ENCODE results near the gene HOXA10.

HOXA10 gene

DNA sequence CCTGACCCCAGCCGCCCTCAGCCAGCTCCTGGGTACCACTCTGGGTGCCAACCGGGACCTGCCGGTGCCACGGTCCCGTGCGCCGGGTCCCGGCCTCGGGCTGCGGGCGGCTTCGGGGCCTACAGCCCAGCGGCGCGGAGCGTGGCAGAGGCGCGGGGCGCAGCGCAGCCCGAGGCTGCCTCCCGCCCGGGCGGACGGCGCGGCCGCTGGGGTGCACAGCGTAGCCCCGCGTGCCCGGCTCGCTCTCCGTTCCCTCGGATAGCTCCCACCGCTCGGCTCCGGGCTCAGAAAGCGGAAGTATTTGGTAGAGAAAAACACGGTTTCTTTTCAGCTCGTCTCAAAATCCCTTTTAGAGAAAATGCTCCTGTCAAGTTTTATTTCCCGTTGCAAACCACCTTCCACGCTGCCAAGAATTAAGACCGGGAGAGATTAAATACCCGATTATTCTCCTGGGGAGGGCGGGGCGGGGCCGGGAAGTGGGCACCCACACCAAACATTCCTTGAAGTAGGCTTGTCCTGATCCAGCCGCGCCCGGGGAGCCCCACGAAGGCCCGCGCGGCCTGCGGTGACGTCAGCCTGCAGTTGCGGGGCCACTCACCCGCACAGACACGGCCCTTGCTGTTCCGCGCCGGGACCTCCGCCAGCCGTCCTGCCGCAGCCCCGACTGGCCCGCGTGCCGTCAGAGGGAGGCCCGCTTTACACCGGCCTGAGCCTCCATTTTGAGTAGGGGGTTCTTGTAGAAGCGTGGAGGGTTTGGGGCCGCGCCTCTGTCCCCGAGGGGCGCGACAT lies 18.6 kb upstream of the HOXA10 start:
- in situ Hi-C loops (cut with MboI; ENCODE audit: low sequenced_read_pairs), result loop anchor here (25.0 kb wide), 1 partner anchor 830 kb away; no protein-coding TSS in a partner anchor

DNA sequence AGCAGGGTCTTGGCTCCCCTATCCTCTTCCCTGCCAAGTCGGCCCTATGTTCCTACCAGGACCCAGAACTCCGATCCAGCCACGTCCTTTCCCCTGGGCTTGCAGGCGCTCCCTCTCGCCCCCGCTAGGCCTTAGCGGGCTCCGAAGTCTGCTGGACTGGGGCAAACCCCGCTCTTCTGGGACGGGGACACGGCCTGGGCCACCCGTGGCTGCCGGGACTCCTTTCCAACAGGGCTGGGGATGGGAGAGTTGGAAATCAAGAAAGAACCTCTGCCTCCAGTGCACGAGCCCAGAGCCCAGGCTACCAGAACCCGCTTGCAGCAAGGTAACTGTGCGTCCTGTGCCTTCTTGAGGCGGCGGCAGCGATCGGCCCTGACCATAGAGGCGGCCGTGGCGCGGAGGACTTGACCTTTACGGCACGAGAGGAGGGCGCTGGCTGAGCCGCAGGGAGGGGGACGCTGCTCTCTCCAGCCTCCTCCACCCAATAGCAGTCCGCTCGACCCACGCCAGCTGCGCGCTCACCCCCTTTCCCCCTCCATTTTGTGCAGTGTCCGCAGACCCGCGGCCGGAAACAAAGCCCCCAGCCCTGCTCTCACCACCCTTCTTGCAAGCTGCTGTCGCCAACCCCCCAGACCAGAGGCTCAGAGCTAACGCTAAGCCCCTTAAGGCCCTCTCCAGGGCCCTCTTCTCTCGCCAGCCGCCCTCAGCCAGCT lies 17.9 kb upstream of the HOXA10 start:
- in situ Hi-C loops (cut with MboI; ENCODE audit: low sequenced_read_pairs), result loop anchor here (25.0 kb wide), 1 partner anchor 830 kb away; no protein-coding TSS in a partner anchor

DNA sequence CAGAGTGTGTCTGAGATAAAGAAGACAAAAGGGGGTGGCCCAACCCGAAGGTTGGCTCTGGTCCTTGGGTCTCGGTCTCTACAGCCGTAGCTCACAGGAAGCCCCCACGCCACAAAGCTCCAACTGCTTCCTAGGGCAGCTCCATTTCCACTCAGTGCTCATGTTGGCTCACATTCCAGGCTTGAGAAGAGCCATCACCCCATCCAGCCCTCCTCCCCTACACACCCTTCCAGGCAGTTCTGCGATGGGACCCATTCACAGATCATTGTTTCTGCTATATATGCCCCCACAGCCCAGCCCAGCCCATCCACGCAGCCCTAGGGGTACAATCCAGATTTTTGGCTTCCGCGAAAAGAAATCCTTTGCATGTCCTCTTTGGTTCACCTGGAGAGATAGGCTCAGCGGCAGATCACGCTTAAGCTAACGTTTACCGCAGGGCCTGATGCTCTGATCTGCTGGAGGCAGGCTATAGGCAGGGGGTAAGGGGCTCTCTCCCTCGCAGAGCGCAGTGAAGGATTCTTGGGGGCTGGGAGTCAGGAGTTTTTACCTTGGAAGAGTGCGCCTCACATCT lies 17.1 kb upstream of the HOXA10 start:
- in situ Hi-C loops (cut with MboI; ENCODE audit: low sequenced_read_pairs), result loop anchor here (25.0 kb wide), 1 partner anchor 829 kb away; no protein-coding TSS in a partner anchor

DNA sequence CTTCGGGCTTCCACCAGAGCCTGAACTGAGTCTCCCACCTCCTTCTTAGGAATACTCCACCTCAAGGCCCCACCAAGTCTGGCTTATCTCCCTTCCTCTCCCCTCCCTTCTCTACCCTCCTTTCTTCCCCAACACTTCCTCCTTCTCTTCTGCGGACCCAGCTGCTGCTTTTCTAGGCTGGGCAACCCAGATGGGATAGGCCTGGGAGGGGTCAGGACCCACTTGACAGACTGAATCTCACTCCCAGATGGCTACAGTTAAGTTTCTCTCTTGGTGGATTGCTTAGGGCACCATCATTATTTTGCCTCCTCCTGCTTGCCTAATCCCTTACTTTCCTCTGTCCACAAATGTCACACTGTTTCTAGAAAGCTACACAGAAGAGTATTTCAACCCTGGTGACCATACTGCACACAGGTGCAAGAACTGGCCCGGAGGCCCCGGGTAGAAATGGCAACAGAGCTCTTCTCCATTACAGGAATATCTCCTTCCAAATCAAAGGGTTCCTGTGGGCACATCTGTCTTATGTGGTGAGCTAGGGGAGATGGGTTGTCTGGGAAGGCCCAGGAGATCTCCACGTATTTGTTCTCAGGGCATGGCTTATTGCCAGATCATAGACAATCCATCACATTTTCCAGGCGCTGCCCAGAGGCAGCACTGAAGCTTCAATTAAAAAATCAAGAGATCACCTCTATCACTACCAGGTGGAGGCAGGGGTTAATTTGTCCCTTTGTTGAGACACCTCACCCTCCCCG lies 16.1 kb upstream of the HOXA10 start:
- in situ Hi-C loops (cut with MboI; ENCODE audit: low sequenced_read_pairs), result loop anchor here (25.0 kb wide), 1 partner anchor 828 kb away; no protein-coding TSS in a partner anchor

DNA sequence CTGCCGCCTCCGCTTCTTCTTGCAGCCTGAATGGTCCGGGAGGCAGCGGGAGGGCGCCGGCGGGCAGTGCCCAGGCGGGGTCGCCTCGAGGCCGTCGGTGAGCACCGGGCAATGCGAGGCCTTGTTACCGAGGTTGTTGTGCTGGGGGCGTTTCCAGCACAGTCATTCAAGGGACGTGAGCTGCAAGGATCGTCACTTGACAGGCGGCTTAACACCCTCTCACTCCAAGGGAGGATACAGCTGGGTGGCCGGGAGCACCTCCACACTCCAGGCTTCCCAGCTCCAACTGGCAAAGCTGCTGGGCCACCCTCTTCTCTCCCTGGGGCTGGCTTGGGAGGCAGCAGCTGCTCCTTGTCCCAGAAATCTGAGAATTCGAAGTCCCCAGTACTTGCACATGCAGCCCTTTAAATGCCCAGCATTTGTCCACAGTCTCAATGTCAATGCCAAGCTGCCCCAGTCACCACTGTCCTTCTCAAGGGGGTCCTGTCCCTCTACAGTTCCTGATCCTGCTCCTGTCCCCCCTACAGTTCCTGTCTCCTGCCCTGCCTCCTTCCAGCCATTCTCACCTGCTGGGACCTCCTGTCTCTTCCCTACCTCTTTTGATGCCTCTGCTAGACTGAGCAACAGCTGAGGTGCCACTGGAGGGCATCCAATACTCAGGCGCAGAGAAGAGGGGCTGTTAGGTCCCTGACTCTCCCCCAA lies 15.3 kb upstream of the HOXA10 start:
- in situ Hi-C loops (cut with MboI; ENCODE audit: low sequenced_read_pairs), result loop anchor here (25.0 kb wide), 1 partner anchor 827 kb away; no protein-coding TSS in a partner anchor

DNA sequence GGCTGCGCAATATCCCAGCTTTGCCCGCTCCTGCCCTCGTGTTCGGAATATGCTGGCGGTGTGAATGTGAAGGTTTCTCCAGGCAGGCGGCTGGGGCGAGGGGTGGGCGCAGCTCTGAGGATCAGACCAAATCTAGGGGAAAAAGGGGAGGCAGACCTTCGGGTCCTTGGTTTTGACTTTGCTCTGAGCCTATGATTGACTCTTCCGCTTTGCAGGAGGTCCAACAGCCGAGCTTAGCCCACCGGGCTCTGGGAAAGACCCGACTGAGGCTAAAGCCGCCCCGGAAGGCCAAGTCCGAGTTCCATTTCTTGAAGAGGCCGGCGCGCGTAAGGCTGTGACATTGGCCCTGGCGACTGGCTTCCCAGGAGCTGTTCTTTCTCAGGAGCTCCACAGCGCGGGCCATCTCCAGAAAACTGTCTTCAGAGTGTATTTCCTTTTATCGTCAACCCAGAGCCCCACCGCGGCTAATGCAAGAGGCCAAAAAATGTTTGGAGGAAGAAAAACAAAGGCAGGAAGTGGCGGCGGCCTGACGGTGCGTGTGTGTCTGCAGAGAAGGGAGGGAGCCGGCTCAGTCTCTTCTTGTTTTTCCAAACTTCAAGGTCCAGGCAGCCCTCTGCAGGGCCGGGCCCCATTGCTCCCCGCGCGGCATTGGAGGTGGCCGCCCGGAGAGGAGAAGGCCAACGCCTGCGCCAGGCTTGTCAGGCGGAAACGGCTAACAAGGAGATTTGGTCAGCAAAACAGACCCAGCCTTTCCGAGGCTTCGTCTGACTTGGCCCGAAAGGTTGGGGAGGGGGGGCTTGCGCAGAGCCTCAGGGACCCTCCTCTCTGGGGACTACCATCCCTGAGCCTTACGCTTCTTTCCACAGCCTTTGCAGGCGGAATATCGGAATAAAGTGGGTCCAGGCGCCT lies 14.5 kb upstream of the HOXA10 start:
- in situ Hi-C loops (cut with MboI; ENCODE audit: low sequenced_read_pairs), result loop anchor here (25.0 kb wide), 1 partner anchor 826 kb away; no protein-coding TSS in a partner anchor

DNA sequence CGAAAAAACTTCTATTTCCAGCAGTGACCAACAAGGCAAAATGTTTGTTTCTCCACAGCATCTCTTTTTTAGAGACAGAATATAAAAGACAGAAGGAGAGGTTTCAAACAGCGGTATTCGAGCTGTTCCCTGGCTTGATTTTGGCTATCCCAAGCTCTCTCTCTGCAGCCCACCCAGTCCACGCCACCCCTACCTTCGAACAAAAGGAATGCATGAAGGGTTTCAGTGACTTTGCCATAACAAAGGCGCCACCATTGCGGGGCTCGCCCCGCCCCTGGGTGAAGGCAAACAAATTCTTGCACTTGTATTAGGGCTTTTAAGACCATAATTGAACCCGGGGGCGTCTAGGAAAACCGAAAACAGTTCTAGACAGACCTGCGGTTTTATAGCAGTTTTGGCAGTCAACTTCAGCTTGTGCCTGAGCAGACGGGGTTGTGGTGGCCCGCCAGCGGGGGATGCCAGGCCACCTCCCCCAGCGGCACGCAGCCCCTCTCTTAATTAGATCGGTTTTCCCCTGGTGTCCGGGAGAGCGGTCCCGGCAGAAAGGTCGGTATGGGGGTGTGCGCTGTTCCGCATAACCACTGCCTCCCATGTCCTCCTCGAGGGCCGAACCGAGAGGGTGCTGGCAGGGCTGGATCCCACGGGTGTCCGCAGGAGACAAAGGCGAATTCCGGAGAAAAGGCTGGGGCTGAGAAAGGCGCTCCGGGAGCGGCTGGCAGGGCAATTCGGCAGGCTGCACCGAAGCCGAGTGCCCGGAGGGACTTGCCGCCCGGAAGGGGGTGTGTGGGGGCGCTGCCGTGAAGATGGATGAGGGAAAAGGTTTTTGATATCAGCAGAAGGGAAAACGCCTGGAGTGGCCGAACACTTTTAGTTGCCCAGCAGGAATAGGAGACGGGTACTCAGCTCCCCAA lies 13.6 kb upstream of the HOXA10 start:
- in situ Hi-C loops (cut with MboI; ENCODE audit: low sequenced_read_pairs), result loop anchor here (25.0 kb wide), 1 partner anchor 825 kb away; no protein-coding TSS in a partner anchor

DNA sequence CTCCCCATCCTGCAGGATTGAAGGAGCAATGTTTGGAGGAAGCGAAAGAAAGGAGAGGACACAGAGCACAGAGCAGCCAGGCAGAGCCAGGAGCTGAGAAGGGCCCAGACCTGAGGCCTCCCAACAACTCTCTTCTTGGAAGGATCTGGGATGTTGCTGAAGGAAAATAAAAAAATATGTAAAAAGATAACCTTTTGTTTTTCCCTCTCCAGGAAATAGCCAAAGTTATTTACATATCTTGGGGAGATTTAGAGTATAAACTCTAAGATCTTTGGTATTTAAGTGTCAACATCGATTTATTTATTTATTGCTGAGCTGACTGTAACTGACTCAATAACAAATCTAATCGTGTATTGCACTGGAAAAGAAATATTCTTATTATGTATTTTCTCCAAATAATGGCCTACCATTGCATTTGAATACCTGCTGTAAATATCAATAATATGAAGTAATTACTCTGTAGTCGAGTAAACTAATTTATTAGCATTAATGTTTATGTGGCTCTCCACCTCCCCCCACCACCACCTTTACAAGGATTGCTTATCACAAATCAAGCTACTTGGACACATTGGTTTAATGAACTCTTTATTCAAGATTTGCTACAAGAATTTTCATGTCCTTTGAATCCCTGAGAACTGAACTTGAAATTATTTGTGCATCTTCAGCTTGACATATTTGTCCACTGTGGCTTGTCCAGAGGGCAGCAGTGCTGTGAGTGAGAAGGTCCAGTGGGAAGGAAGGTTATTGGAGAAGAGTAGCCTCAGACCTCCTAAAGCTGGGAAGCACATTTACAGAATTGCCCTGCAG lies 12.8 kb upstream of the HOXA10 start:
- in situ Hi-C loops (cut with MboI; ENCODE audit: low sequenced_read_pairs), result loop anchor here (25.0 kb wide), 1 partner anchor 825 kb away; no protein-coding TSS in a partner anchor

DNA sequence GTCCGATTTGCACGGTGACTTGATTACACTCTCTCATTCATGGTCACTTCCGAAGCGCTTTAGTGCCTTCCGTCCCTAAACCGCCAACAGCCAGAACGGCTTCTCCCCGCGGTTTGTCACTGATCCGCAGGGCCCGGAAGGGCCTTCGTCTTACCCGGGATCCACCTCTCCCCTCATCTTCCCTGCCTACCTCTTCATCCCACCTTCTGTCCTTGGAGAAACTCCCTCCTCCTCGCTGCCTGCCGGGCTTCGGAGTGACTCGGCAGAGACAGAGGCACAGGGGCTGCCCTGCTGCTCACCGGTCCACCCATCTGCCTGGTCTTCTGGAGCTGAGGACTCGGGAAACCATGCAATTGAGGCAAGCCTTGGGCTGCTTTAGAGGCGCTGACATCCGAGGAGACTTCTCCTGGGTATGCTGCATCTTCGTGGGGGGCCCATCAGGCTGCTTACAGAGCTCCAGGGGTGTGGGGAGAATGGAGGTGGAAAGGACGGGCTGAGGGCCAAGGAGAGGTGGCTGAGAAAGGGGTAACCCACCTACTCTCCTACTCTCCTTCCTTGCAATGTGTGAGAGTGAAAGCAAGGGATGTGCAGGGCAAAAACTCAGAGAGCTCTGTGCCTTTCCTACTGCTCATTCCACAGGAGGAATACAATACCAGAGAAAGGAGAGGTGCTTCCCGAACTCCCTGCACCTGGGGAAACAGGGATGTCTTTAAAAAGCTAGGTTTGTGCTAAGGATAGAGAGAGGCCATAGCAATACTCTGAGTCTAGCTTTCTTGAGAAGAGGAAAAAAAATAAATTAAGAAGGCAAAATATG lies 11.9 kb upstream of the HOXA10 start:
- in situ Hi-C loops (cut with MboI; ENCODE audit: low sequenced_read_pairs), result loop anchor here (25.0 kb wide), 1 partner anchor 824 kb away; no protein-coding TSS in a partner anchor

DNA sequence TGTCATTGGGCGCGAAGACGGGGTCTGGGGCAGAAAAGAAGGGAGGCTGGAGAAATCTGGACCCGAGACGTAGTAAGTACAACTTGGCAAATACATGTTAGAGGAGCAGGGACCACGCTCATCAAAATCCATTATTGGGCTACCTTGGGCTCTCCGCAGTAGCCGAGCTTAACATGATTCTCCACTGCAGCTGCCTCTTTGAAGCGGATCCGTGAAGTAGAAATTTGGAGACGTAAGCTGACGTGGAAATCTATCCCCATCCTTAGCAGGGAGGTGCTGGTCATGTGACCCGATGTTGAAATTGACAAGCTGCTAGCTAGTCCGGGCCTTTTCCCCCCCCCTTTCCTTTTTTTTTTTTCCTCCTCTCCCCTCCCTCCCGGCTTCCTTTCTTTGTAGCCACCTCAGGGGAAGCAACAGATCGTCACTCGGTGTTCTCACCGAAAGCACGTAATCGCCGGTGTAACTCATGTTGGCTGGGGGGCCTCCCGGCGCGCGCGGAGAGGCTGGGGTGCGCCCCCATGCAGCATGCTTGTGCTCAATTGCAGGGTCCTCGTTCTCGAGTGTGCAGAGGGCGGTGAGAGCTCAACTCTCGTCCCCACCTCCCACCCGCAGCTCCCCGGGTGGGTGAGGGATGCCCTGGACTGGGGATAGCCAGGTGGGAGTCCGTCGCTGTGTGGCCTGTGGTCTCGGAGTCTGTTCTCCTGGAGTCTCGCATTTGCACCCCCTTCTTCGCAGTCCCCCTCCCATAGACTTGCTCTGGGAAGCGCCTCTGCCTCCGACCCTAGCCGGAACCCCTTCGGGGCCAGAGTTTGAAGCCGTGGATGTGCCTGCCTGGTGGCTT lies 11.1 kb upstream of the HOXA10 start, which contains the start of gene HOXA11:
TSS of gene HOXA11 (minus strand) at position 220 of the 841 bp plus-strand sequence. CDS start at position 132, 88 bp downstream.
- in situ Hi-C loops (cut with MboI; ENCODE audit: low sequenced_read_pairs), result loop anchor here (25.0 kb wide), 1 partner anchor 823 kb away; no protein-coding TSS in a partner anchor

DNA sequence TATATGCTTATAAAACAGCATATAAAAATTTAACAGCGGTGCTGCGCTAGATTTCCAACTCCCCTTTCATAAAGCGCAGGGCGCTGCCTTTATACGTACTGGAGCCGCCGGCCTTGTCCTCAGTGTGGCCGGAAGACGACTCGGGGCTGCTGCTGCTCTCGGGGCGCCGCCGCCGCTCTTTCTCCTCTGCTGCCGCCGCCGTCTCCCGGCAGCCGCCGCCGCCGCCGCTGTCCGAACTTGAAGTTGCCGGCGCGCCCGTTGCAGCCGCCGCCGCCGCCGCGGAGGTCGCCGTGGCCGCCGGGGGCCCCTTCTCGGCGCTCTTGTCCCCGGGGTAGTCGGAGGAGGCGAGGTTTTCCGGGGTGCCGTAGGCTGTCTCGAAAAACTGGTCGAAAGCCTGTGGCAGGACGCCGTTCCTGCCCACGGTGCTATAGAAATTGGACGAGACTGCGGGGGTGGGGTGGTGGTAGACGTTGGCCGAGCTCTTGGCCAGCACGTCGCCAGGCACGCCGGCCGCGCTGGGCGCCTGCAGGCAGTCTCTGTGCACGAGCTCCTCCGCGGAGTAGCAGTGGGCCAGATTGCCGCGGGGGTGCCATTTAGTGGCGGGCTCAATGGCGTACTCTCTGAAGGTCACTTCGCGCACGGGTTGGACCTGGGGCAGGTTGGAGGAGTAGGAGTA lies 10.4 kb upstream of the HOXA10 start:
- in situ Hi-C loops (cut with MboI; ENCODE audit: low sequenced_read_pairs), result loop anchor here (25.0 kb wide), 1 partner anchor 822 kb away; no protein-coding TSS in a partner anchor

DNA sequence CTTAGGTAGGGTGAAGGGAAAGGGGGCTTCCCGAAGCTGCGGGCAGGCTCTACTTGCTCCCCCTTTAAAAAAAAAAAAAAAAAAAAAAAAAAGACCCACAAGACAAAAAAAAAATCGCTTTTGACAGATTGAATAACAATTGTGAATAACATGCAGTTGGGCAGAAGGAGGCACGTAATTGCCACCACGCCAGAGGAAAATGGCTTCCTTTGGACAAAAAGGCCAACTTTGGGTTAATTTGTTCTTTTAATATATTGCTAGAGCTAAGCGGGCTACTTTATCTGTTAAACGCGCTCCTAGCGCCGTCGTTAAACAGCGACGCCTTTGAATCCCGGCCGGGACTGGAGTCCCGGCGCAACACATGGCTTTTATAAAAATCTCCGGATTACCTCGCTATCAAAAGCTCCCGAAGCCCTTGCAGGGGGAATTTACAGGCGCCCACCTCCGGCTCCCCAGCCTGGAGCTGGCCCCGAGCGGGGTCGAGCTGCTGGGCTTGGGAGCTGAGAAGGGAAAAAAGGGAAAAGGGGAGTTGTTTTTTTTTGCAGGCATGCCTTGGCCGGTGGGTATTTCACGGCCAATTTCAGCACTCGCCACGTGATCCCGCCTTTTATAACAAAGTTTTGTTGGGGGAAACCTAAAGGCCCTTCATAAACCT lies 9.7 kb upstream of the HOXA10 start:
- in situ Hi-C loops (cut with MboI; ENCODE audit: low sequenced_read_pairs), result loop anchor here (25.0 kb wide), 1 partner anchor 822 kb away; no protein-coding TSS in a partner anchor

DNA sequence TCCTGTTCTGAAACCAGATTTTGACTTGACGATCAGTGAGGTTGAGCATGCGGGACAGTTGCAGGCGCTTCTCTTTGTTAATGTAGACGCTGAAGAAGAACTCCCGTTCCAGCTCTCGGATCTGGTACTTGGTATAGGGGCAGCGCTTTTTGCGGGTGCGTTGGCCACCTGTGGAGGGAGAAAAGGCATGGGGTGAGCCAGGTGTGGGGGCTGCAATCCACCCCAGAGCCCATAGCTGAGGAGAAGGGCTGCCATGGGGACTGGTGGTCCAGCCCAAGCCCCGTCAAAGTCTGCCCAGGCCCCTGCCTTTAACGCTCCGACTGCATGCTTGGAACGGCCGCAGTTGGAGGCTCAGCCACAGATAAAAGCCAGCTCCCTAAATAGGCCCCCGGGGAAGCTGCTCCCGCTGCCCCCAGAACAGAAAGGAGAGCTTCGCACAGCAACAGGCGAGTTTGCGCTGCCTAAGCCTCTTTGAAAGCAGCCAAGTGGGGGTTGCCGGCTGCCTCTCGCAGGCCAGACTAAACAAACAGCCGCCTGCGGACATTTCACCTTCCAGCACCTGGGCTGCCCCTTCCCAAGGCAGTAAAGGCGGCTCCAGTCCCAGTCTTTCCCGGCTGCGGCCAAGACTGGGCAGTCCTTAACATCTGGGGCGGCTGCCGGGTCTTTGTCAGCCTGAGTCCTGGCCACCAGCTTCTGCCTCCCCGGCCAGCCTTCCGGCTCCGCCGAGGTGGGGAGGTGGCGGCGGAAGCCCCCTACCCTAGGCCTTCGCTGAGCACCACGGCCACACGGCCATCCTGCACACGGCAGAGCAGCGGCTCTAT lies 9.0 kb upstream of the HOXA10 start:
- in situ Hi-C loops (cut with MboI; ENCODE audit: low sequenced_read_pairs), result loop anchor here (25.0 kb wide), 1 partner anchor 821 kb away; no protein-coding TSS in a partner anchor
